ENCODE results near the gene PDGFD. TPM values are rescaled to one million over a fixed set of nuclear protein-coding genes. Genes with fewer than 3 reads are reported as not detected.

PDGFD gene
- polyA plus RNA-seq, 1 donor from 2014 or later = 1.0 TPM

GRCh38 chr11:103872748-103873147 is 291.2 kb downstream of the PDGFD start:
- Histone ChIP-seq H4K20me1 (ENCODE audit: insufficient read depth) (no peaks in the 10 kb centered on the region), H3K27ac (ENCODE audit: low read length) (no peak overlapping the region), H2AFZ (ENCODE audit: low read depth, low read length) (no peak overlapping the region), H3K9me2 (ENCODE audit: insufficient read depth, low read length) (no peaks in the 10 kb centered on the region), H3K79me2 (replicated peaks; ENCODE audit: insufficient read depth, low read length) (no peaks in the 10 kb centered on the region), H3F3A (ENCODE audit: insufficient read depth, low read length, poor library complexity, severe bottlenecking) (no peaks in the 10 kb centered on the region), H3K36me3 (ENCODE audit: insufficient read depth, low read length) (no peaks in the 10 kb centered on the region), H3K9me3 (ENCODE audit: low read length) (no peaks in the 10 kb centered on the region), H3K27me3 (ENCODE audit: insufficient read depth, low read depth, low read length) (no peaks in the 10 kb centered on the region), H3K4me3 (ENCODE audit: low read length) (no peak overlapping the region), H3K4me2 (ENCODE audit: low read length) (no peak overlapping the region), H3K9ac (ENCODE audit: low read length) (no peak overlapping the region)
- TF ChIP-seq RAD21 (conservative IDR thresholded peaks at IDR 0.05) = no peak
- TF ChIP-seq EZH2 (IDR thresholded peaks at IDR 0.05; ENCODE audit: borderline replicate concordance, insufficient read depth, low read length, poor library complexity, severe bottlenecking) = no peak
- TF ChIP-seq CTCF (IDR thresholded peaks at IDR 0.05; ENCODE audit: poor library complexity, severe bottlenecking) = no peak
- no peak for TF ChIP-seq REST (IDR thresholded peaks at IDR 0.05; ENCODE audit: borderline replicate concordance)

GRCh38 chr11:103871923-103872551 is 291.9 kb downstream of the PDGFD start:
- Histone ChIP-seq H3K36me3 (ENCODE audit: insufficient read depth, low read length) (no peaks in the 10 kb centered on the region), H3K9ac (ENCODE audit: low read length) (no peak overlapping the region), H3F3A (ENCODE audit: insufficient read depth, low read length, poor library complexity, severe bottlenecking) (no peaks in the 10 kb centered on the region), H3K9me2 (ENCODE audit: insufficient read depth, low read length) (no peaks in the 10 kb centered on the region), H2AFZ (ENCODE audit: low read depth, low read length) (no peak overlapping the region), H3K27ac (ENCODE audit: low read length) (no peak overlapping the region), H3K4me3 (ENCODE audit: low read length) (no peak overlapping the region), H3K27me3 (ENCODE audit: insufficient read depth, low read depth, low read length) (no peaks in the 10 kb centered on the region), H4K20me1 (ENCODE audit: insufficient read depth) (no peaks in the 10 kb centered on the region), H3K79me2 (replicated peaks; ENCODE audit: insufficient read depth, low read length) (no peaks in the 10 kb centered on the region), H3K4me2 (ENCODE audit: low read length) (no peak overlapping the region), H3K9me3 (ENCODE audit: low read length) (no peaks in the 10 kb centered on the region)
- no peak for TF ChIP-seq CTCF (IDR thresholded peaks at IDR 0.05; ENCODE audit: poor library complexity, severe bottlenecking)
- TF ChIP-seq MXI1 (conservative IDR thresholded peaks at IDR 0.05; ENCODE audit: poor library complexity, severe bottlenecking) = no peak
- no peak for TF ChIP-seq RAD21 (conservative IDR thresholded peaks at IDR 0.05)
- no peak for TF ChIP-seq POLR2AphosphoS5 (IDR thresholded peaks at IDR 0.05)
- no peak for TF ChIP-seq REST (IDR thresholded peaks at IDR 0.05; ENCODE audit: borderline replicate concordance)
- no peak for TF ChIP-seq EZH2 (IDR thresholded peaks at IDR 0.05; ENCODE audit: borderline replicate concordance, insufficient read depth, low read length, poor library complexity, severe bottlenecking)
- no peak for TF ChIP-seq SMC3 (conservative IDR thresholded peaks at IDR 0.05; ENCODE audit: poor library complexity)
- TF ChIP-seq EP300 (conservative IDR thresholded peaks at IDR 0.05; ENCODE audit: poor library complexity, severe bottlenecking) = no peak
- TF ChIP-seq TAF1 (IDR thresholded peaks at IDR 0.05; ENCODE audit: low read depth) = no peak

Data from neural cell (in vitro differentiated cells).